ENCODE results near the gene CORO2B.

DNA sequence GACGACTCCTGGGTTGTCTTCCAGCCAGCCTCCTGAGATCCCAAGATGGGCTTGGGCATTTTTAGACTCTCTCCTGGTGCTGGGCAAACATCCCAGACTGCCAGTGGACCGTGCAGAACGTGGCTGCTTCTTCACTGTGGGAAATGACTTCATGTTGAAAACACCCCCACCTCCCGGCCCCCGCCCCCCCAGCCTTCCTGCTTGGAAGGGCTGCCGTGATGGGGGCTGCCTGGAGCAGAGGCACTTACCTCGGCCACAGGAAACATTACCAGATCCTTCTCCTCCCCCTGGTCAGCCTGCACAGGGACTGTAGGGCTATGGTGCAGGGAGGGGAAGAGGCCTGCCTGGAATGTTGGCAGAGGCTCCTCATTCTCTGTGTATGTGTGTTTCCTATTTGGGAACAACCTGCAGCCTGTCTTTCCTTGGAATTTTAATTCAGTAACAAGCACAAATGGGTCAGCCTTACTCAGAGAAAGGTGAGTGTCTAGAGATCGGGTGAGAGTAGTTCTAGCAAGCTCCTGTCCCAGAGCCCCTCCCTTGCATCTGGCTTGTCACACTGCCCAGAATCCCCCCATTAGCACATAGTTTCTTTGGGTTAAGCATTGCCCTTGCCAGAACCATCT, 151.1 kb downstream of the CORO2B start:
- TF ChIP-seq ZNF274 (IDR thresholded peaks at IDR 0.05; ENCODE audit: low read depth, low read length) (no peak), YY1 (IDR thresholded peaks at IDR 0.05; ENCODE audit: insufficient read depth, insufficient read length) (no peak), SUZ12 (IDR thresholded peaks at IDR 0.05; ENCODE audit: extremely low read depth, insufficient read depth, insufficient read length) (no peak)

All from NT2/D1 (cell line).